Measurements from ENCODE around the gene RIPOR2.

RIPOR2 gene

DNA sequence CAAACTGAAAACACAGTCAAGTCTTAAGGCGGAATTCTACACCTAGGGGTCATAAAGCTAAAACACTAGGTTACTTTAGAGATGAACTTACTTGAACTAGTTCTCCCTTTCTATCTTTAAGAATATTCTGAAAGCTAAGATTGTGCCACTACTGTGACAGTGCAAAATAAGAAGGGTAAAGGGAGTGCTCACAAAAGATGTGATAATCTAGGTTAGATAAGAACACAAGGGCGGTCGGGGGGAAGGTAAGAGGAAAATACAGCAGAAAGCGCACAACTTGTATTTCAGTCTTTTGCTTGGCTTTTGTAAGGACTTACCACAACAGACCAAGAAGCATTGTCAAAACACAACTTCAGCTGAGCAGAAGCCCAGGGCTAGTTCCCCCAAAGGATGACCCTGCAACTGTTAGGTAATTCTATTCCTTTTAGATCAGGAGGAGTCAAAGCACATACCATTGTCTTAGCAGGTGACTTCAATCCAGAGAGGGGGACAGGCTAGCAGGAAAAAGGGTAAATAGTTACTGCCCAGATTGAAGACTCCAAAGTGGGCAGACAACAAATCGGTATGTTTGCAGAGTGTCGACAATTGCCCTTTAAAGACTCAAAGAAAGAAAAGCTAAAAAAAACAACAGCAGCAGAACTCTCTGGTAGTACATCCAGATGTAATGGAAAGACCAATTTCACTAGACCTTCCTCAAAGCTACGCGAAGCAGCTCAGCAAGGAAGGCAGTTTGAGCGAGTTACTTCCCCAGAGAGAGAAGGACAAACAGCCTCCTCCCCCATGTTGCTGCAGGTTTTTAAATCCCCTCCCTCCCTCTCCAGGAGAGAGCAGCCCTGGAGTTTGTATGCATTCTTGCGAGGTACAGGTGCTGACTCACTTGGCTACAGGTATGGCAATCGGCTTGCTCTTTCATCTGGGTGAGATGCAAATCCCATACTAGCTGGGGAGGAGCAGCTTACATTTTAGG lies 59.0 kb downstream of the RIPOR2 start:
- H3K9me3 ChIP-seq (ENCODE audit: low read depth, low read length), result no peaks in the 10 kb centered on the region
- no peak overlapping the region for H3K9ac ChIP-seq (ENCODE audit: insufficient read length)
- no peak for TF ChIP-seq POLR2AphosphoS5 (IDR thresholded peaks at IDR 0.05; ENCODE audit: borderline replicate concordance, low read depth, low read length)
- TF ChIP-seq EZH2 (IDR thresholded peaks at IDR 0.05), result no peak
- TF ChIP-seq FOXP2 (optimal IDR thresholded peaks at IDR 0.05; ENCODE audit: control extremely low read depth, extremely low read length, insufficient read depth), result no peak
- no peak for DNase-seq (ENCODE audit: low read depth, low spot score)
- no peaks in the 10 kb centered on the region for H3K36me3 ChIP-seq (ENCODE audit: insufficient read depth, low read length)
- no peak overlapping the region for H3K27ac ChIP-seq
- H3K4me3 ChIP-seq, result no peak overlapping the region

DNA sequence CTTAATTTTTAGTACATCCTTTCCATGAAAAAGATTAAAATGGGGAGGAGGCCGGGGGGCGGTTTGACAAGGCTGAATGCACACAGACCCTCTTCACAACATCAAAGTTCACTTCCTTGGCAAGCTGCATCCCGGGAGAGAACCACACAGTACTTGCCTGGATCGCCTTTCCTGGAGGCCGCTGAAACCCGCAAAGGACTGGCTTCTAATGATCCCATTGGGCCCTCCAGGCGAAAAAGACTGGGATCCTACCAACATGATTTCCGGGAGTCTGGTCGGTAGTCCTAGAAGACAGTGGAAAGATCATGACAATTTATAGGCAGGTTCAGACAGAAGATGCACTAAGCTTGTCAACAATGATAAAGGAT lies 60.2 kb downstream of the RIPOR2 start:
- TF ChIP-seq EZH2 (IDR thresholded peaks at IDR 0.05) (no peak), POLR2AphosphoS5 (IDR thresholded peaks at IDR 0.05; ENCODE audit: borderline replicate concordance, low read depth, low read length) (no peak), FOXP2 (optimal IDR thresholded peaks at IDR 0.05; ENCODE audit: control extremely low read depth, extremely low read length, insufficient read depth) (no peak)
- Histone ChIP-seq H3K36me3 (ENCODE audit: insufficient read depth, low read length) (no peaks in the 10 kb centered on the region), H3K9ac (ENCODE audit: insufficient read length) (no peak overlapping the region), H3K4me3 (no peak overlapping the region), H3K9me3 (ENCODE audit: low read depth, low read length) (no peaks in the 10 kb centered on the region), H3K27ac (no peak overlapping the region)
- no peak for DNase-seq (ENCODE audit: low read depth, low spot score)

DNA sequence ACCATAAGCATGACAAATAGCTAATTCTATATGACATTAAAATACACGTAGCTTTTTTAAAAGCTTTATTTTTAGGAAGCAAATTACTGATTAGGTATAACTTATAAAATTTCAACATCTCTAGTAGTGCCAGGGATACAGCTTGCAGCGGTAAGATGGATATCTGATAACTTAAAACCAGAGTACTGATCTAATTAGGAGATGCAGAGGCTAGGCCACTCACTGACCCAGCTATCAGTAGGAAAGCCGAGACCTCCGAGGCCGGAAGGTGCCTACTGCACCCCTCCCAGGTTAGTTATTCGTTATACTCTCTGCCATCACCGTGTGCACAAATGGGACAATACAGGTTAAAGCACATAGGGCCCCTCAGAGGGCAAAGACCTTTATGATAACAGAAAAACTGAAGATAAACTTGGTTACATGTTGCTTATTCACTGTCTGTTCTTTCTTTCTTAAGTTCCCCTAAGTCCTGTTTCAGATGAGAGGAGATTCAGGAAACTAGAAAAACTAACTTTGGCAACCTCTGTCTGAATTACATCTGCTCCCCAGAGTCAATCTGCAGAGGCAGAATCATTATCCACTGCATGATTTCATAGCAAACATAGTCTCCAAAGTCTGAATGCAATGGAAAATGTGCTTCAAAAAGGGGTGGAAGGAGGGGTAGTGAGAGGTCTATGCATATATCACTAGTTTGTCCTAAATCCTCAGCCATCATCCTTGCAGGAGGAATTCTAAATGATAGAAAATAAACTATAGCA lies 60.8 kb downstream of the RIPOR2 start:
- DNase-seq (ENCODE audit: low read depth, low spot score), result no peak
- H3K9me3 ChIP-seq (ENCODE audit: low read depth, low read length), result no peaks in the 10 kb centered on the region
- H3K36me3 ChIP-seq (ENCODE audit: insufficient read depth, low read length), result no peaks in the 10 kb centered on the region
- TF ChIP-seq EZH2 (IDR thresholded peaks at IDR 0.05) (no peak), FOXP2 (optimal IDR thresholded peaks at IDR 0.05; ENCODE audit: control extremely low read depth, extremely low read length, insufficient read depth) (no peak), POLR2AphosphoS5 (IDR thresholded peaks at IDR 0.05; ENCODE audit: borderline replicate concordance, low read depth, low read length) (no peak)
- no peak overlapping the region for H3K9ac ChIP-seq (ENCODE audit: insufficient read length)
- no peak overlapping the region for H3K27ac ChIP-seq
- no peak overlapping the region for H3K4me3 ChIP-seq

DNA sequence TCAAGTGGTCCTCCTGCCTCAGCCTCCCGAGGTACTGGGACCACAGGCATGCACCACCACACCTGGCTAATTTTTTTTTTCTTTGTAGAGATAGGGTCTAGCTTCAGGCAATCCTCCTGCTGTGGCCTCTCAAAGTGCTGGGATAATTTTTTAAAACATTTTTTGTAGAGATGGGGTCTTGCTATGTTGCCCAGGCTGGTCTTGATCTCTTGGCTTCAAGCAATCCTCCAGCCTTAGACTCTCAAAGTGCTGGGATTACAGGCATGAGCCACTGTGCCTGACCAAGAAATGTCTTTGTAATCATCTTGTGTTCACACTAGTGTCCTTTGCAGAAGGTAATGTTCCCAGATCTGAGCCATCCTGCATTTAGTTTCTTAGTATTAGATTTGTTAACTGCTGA lies 61.6 kb downstream of the RIPOR2 start:
- no peak for DNase-seq (ENCODE audit: low read depth, low spot score)
- H3K9ac ChIP-seq (ENCODE audit: insufficient read length), result no peak overlapping the region
- no peak overlapping the region for H3K4me3 ChIP-seq
- TF ChIP-seq POLR2AphosphoS5 (IDR thresholded peaks at IDR 0.05; ENCODE audit: borderline replicate concordance, low read depth, low read length) (no peak), EZH2 (IDR thresholded peaks at IDR 0.05) (no peak), FOXP2 (optimal IDR thresholded peaks at IDR 0.05; ENCODE audit: control extremely low read depth, extremely low read length, insufficient read depth) (no peak)
- no peaks in the 10 kb centered on the region for H3K9me3 ChIP-seq (ENCODE audit: low read depth, low read length)
- no peaks in the 10 kb centered on the region for H3K36me3 ChIP-seq (ENCODE audit: insufficient read depth, low read length)
- no peak overlapping the region for H3K27ac ChIP-seq

DNA sequence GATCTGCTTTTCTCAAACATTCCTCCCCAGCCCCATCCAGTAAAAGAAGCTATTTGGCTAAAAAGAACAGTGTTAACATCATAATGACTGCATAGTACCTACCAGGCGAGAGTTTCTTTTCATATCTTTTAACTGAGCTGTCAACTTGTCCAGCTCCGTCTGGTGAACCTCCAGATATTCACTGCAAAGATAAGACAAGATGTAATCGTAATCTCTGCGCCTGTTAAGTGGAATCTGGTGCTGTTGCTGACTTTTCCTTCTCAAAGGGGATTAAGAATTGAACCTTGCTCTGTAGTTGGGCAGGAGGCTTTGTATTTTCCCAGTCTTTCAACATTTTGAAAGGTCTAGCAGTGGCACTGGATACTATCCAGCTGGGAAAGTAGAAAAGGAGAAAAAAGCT lies 63.0 kb downstream of the RIPOR2 start:
- TF ChIP-seq EZH2 (IDR thresholded peaks at IDR 0.05) (no peak), FOXP2 (optimal IDR thresholded peaks at IDR 0.05; ENCODE audit: control extremely low read depth, extremely low read length, insufficient read depth) (no peak), POLR2AphosphoS5 (IDR thresholded peaks at IDR 0.05; ENCODE audit: borderline replicate concordance, low read depth, low read length) (no peak)
- H3K9me3 ChIP-seq (ENCODE audit: low read depth, low read length), result no peaks in the 10 kb centered on the region
- H3K36me3 ChIP-seq (ENCODE audit: insufficient read depth, low read length), result no peaks in the 10 kb centered on the region
- DNase-seq (ENCODE audit: low read depth, low spot score), result no peak
- no peak overlapping the region for H3K27ac ChIP-seq
- H3K4me3 ChIP-seq, result no peak overlapping the region
- H3K9ac ChIP-seq (ENCODE audit: insufficient read length), result no peak overlapping the region

DNA sequence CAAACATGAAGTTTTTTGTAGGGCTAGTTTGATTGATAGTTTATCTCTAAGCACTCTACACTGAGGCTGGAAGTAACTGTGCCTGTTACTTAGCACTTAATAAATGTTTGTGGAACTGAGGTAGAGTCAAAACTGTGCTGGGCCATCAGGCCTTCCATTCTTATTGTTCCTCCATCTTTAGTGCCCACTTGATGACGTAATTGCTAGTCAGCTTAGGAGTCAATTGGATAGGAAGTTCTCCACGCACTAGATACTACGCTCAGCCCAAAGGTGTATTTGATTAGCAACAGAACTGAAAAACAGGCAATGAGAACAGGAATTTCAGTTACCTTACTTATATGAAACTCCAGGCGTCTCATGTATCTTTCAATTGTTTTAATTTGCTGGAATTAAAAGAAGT lies 67.0 kb downstream of the RIPOR2 start:
- Histone ChIP-seq H3K9me3 (ENCODE audit: low read depth, low read length) (no peaks in the 10 kb centered on the region), H3K36me3 (ENCODE audit: insufficient read depth, low read length) (no peaks in the 10 kb centered on the region), H3K27ac (no peak overlapping the region), H3K9ac (ENCODE audit: insufficient read length) (no peak overlapping the region), H3K4me3 (no peak overlapping the region)
- TF ChIP-seq EZH2 (IDR thresholded peaks at IDR 0.05) (no peak), FOXP2 (optimal IDR thresholded peaks at IDR 0.05; ENCODE audit: control extremely low read depth, extremely low read length, insufficient read depth) (no peak), POLR2AphosphoS5 (IDR thresholded peaks at IDR 0.05; ENCODE audit: borderline replicate concordance, low read depth, low read length) (no peak)
- DNase-seq (ENCODE audit: low read depth, low spot score), result no peak

DNA sequence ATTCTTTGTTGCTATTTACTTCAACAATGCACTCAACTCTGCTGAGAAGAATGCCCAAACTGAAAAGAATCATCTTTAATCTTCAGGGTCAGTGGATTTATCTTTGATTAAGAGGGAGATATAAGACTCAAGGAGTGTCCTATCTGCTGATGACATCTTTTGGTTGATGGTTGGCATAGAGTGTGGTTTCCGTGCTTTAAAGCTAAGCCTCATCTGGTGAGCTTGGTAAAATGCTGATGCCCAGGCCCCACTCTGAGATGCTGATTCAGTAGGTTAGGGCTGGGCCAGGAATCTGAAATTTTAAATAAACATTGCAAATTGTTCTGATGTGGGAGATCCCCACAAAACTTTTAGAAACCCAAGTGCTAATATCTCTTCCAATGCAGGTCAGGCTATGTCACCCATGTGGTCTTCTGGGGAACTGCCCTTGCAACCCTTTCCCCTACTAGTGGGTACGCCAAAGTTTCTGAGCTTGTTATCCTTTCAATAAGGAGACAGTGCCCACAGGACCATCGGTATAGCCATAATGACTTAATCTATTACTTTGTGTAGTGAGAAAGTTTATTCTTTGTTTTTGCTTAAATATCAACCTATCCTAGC lies 68.6 kb downstream of the RIPOR2 start:
- Histone ChIP-seq H3K4me3 (no peak overlapping the region), H3K36me3 (ENCODE audit: insufficient read depth, low read length) (no peaks in the 10 kb centered on the region), H3K9me3 (ENCODE audit: low read depth, low read length) (no peaks in the 10 kb centered on the region), H3K27ac (no peak overlapping the region), H3K9ac (ENCODE audit: insufficient read length) (no peak overlapping the region)
- TF ChIP-seq EZH2 (IDR thresholded peaks at IDR 0.05) (no peak), FOXP2 (optimal IDR thresholded peaks at IDR 0.05; ENCODE audit: control extremely low read depth, extremely low read length, insufficient read depth) (no peak), POLR2AphosphoS5 (IDR thresholded peaks at IDR 0.05; ENCODE audit: borderline replicate concordance, low read depth, low read length) (no peak)
- DNase-seq (ENCODE audit: low read depth, low spot score), result no peak

DNA sequence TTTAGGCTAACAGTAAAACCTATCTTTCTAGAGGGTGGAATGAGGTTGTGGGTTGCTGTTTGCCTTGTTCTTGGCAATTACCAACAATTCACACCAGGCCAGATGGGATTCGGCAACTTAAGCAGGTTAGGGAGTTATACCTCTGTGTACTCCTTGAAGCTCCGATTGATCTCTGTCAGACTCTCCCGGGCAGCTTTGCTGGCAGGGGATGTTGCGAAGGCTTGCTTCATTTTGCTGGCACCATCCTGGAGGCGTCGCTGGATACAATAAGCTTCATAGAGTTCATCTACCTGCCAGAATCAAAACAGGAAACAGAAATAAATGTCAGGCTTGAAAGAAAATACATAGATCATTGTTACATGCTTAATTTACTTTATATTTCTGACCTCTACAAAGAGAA lies 70.6 kb downstream of the RIPOR2 start:
- DNase-seq (ENCODE audit: low read depth, low spot score), result no peak
- Histone ChIP-seq H3K9me3 (ENCODE audit: low read depth, low read length) (no peaks in the 10 kb centered on the region), H3K27ac (no peak overlapping the region), H3K36me3 (ENCODE audit: insufficient read depth, low read length) (no peaks in the 10 kb centered on the region), H3K9ac (ENCODE audit: insufficient read length) (no peak overlapping the region), H3K4me3 (no peak overlapping the region)
- TF ChIP-seq POLR2AphosphoS5 (IDR thresholded peaks at IDR 0.05; ENCODE audit: borderline replicate concordance, low read depth, low read length) (no peak), EZH2 (IDR thresholded peaks at IDR 0.05) (no peak), FOXP2 (optimal IDR thresholded peaks at IDR 0.05; ENCODE audit: control extremely low read depth, extremely low read length, insufficient read depth) (no peak)
